NCI-H1105 (cell line): ENCODE results near the gene FUT4.
A peak's percentile ranks its signal among the peaks of the same experiment; 100 is the strongest.
"Not testable (repeated sequence)": the region's sequence is repeated elsewhere in the genome, so short reads cannot be mapped to it uniquely, and the experiment has no call there.

Source experiments
- DNase-seq: peaks from one replicate; lab custom pipeline; 2025; lab: John Stamatoyannopoulos, UW

FUT4 gene

DNA sequence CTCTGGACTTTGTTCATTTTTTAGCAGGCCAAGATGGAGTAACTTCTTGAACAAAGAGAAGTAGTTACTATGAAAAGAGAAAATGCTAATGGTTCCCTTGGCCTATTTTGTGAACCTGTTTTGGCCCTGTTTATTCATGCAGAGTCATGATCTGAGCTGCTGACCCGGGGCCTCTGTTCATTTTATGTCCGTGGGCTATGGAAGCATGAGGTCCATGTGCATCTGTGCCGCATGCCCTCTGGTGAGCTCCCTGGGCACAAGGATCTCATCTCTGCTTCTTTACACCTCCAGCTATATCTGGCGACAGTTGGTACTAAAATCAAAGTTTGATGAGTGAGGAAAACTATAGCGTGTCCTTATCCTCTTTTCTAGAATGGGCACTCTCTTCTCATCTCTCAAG lies 24.5 kb downstream of the FUT4 start:
- no peak for DNase-seq

DNA sequence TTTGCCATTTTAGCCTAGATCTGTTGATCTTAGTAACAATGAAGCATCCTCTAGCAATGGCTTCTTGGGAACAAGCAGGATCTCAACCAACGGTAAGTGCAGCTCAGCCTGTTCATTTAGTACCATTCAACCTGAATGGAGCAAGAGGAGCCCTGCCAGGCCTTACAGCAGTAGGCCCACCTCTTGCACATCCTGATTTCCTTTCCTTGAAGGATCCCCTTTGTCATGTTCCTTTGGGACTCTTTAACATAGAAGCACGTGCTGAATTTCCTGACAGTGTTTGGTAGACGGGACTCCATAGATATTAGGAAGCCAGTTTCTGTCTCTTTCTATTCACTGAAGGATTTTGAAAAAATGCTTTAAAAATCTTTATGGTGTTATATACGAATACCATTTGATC lies 25.0 kb downstream of the FUT4 start:
- DNase-seq: no peak

GRCh38 chr11:94572975-94573374 lies 29.3 kb downstream of the FUT4 start:
- DNase-seq: not testable (repeated sequence)

DNA sequence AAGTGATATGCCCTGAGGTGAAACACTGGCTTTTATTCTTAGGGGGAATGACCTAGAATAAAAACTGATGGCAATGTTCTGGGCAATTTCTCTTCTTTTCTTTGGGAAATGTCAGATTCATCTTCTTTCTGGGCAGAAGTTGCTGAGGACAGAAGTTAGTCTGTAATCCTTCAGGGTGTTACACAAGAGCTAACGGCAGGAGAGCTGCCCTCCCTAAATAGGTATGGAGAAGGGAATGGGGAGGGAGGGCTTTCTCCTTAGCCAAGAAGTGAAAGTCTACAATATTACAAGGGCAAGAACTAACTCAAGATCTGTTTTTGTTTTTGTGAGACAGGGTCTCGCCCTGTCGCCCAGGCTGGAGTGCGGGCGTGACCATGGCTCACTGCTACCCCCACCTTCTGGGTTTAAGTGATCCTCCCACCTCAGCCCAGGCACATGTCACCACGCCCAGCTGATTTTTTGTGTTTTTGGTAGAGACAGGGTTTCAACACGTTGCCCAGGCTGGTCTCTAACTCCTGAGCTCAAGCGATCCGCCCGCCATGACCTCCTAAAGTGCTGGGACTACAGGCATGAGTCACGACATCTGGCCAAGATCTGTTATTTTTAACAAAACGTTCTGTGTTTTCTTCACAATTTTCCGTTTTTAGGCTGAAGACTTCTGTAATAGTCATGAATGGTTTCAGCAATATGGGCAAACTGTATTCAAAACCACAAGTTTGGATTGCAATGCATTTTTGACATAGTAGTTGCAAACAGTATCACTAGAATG lies 30.7 kb downstream of the FUT4 start:
- no peak for DNase-seq

DNA sequence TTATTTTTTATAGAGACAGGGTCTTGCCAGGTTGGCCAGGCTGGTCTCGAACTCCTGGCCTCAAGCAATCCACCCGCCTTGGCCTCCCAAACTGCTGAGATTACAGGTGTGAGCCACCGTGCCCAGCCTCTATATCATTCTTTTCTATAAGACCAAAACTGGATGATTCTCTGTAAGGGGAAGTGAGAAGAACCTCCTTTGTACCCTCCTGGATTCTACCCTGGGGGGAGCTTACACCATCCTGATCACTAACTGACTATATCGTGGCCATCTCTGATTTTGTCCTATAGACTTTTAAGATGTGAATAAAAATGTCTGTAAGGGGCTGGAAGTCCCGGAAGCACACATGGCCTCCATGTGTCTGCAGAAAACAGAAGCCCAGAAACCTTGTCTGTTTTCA lies 32.6 kb downstream of the FUT4 start:
- DNase-seq: no peak

DNA sequence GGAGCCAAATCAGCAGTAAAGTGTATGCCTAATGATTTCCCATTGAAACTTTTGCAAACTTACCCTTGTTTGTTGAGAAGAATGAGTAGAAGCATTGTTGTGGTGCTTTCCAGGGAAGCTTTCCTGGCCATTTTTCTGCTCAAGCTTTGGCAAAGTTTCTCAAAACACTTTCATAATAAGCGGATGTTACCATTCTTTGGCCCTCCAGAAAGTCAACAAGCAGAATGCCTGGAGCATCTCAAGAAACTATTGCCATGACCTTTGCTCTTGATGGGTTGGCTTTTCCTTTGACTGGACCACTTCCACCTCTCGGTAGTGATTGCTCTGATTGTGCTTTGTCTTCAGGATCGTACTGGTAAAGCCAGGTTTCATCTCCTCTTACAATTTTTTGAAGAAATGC lies 34.1 kb downstream of the FUT4 start:
- no peak for DNase-seq

GRCh38 chr11:94581926-94582325 lies 38.2 kb downstream of the FUT4 start:
- no peak for DNase-seq

DNA sequence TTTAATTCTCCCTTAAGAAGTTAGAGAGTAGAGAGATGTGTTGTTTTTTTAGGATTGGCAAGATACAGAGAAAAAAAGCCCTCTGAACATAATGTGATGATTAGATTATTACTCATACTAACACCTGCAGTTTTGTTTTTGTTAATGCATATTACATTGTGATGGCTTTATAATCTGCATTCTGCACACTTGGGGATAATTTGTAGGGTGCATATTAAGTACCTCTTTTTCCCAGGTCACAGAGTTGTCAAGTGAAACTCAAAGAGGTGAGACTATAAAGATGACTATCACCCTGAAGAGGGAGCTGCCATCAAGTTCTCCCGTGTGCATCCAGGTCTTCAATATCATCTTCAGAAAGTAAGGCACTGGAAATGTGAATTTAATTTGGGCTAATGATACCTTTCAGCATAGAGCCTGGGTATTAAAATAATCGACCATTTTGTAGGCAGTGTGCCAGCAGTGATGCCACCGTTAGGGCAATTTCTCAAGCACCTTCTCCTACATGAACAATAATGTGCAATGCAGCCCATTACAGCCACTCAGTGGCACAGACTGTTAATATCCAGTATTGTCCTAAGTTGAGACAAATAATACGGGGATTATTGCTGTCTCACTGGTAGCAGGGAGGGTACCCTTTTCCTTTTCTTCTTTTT lies 39.6 kb downstream of the FUT4 start:
- peak; percentile 89 for DNase-seq

DNA sequence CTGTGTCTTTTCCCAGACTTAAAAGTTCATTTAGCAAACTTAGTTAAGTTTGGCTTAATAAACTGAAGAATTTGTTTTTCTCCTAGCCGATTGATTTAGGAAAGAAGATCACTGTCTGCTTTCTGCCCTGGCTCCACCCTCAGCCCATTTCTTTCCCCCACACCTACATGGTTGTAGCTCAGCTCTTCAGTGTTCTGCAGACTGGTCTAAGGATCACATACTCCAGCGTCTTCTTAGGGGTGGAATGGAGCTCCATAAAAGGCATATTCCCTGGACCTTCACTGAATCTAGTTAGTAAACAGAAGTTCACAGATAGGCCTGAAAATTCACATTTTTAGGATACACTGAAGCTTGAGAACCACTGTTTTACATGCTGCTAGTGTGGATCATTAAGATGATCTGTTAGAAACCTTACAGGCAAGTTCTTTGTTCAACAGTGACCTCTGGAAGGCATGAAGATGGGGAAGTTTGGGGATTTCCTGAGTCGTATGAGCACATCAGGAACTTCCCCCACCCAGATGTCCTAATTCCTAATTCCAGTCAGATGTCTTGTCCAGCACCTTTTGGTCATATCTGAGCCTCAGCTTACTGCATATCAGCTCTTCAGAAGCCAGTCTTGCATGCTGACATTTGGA lies 40.3 kb downstream of the FUT4 start:
- no peak for DNase-seq

DNA sequence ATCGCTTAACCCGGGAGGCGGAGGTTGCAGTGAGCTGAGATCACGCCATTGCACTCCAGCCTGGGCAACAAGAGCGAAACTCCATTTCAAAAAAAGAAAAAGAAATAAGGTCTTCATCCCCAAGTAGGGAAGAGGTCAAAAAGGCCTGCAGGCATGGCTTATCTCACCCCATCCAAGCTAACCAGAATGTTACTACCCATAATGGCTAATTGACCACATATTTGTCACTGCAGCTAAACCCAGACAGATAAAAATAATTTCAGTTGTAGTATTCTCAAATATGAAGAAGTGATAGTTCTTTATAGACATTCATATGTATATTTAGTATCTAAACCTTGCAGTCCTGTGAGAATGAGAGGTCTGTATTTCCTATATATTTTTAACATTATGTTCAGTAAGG lies 41.3 kb downstream of the FUT4 start:
- no peak for DNase-seq

DNA sequence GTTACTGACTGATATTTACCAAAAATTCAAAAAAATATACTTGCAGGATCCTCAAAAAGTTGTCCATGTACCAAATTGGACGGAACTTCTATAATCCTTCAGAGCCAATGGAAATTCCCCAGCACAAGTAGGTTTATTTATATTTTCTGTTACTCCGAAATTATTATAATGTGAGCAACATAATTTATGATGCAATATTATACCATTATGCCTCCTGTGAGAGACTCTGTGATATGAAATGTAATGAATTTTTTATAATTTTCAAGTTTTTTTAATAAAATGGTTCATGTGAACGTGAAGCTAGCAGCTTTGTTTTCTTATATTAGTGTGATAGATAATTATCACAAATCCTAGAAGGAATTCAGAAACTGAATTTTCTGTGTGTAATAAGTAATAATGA lies 41.7 kb downstream of the FUT4 start:
- no peak for DNase-seq

DNA sequence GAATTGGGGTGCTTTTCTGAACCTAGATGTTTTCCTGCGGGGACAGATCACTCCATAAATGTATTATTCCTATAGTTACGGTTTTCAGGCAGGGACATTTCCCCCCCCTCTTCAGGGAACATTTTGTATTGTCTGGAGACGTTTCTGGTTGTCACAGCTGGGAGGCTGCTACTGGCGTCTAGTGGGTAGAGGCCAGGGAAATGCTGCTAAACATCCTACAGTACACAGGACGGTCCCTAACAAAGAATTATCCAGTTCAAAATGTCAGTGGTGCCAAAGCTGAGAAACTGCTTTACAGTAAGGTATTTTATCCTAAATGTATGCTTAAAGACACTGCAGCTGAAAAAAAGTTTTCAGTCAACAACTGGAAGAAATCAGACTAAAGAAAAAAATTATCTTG lies 42.8 kb downstream of the FUT4 start:
- no peak for DNase-seq

- DNase-seq: no peak
Measured at GRCh38 chr11:94586978-94587377, 43.3 kb downstream of the FUT4 start.

- no peak for DNase-seq
Measured at GRCh38 chr11:94588366-94588942, 44.7 kb downstream of the FUT4 start.

DNA sequence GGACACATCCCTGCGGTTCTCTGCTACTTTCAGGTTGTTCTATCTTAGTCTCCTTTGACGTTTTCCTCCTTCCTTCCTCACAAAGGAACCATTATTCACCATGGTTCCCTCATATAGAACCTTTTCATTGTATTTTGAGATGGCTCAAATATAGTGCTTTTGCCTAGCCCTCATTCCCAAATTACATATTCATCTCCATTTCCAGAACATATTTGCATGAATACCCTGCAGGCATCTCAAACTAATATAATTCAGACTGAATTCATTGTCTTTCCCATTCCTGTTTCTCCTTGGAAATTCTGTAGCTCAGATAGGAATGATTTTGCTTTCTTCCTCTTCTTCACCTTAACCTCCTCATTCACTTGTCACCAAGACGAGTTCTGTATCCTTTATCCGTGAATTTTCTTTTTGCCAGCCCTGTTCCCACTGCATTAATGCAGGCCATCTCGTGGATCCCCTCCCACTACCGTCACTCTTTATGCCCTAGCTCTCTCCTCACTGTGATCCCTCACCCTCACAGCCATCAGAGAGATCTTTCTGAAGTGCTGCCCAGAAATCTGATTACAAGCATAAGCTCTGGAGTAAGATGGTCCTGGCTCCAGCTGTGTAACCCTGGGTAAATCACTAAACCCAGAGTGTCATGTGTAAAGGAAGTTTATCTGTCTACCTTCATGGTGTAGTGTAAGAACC lies 46.8 kb downstream of the FUT4 start:
- DNase-seq: no peak

DNA sequence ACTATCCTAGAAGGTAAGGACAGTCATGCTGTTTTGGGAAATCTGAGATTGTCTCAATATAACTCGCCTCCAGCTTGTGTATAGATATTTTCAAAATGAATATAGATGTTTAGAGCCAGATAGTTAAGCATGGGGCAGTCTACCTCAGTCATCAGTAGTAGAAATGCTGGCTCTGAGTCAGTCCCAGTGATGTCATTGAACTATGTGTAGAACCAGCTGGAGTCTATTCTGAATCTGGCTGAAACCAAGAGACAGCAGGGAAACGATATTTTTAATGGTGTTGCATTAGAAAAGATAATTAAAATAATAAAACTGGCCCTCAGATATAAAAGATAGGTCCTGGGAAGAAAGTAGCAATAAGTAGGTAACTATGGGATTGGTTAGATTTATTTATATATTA lies 49.3 kb downstream of the FUT4 start:
- no peak for DNase-seq

DNA sequence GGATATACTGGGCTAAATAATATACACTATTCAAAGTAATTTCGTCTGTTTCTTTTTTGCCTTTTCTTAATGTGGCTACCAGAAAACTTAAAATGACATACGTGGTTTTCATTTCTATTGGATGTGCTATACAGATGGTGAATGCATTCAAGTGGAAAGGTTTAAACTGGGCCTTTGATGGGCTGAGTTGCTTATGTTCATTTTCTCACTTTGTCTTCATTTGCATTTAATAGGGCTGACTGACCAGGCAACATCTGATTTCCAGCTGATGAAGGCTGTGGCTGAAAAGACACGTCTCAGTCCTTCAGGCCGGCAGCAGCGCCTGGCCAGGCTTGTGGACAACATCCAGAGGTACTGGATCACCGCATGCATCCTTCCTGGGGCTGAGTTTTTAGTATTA lies 51.4 kb downstream of the FUT4 start:
- DNase-seq: no peak

GRCh38 chr11:94597896-94598295 lies 54.2 kb downstream of the FUT4 start:
- no peak for DNase-seq
